A549 (cell line): ENCODE results near the gene MAST2. TPM values are rescaled to one million over a fixed set of nuclear protein-coding genes. Genes with fewer than 3 reads are reported as not detected.

Experiments
- ATAC-seq, 2 experiments: fragments of 200-7000 bp in 1 of 2; fragments of >200 bp in 1 of 2; cut with Nextera tagmentation in 1 of 2; cut with Tn5 transposase in 1 of 2; 3 replicates each; pipeline versions ENCODE4 v1.8.0 to v1.9.1; 2018 to 2020; ENCODE audit warnings: mild to moderate bottlenecking in 1 of 2, moderate library complexity in 1 of 2
- CTCF ChIA-PET: fragments of 300-600 bp; sonication (Branson Sonifier 250); formaldehyde crosslinking; extraction: SDS; loops from one replicate; lab custom pipeline; 2021; ENCODE audit warnings: antibody characterized with exemption, inconsistent platforms; lab: Yijun Ruan, JAX
- POLR2A ChIA-PET: fragments of 350-600 bp; formaldehyde crosslinking; extraction: SDS; loops from one replicate; lab custom pipeline; 2021; ENCODE audit warnings: antibody characterized with exemption, inconsistent platforms; lab: Yijun Ruan, JAX
- DNase-seq, 2 experiments: peaks; one replicate each; pipeline versions ENCODE4 v3.0.0 to v3.0.0-alpha.2; 2011 to 2016; ENCODE audit warnings: low read depth in 1 of 2, low spot score in 1 of 2
- FAIRE-seq: peaks from 2 replicates; lab custom pipeline; 2011; peaks lifted over from hg19 to GRCh38; lab: Jason Lieb, UNC
- H3K27ac ChIP-seq, 2 experiments: fragments of >200 bp; sonication (Bioruptor Twin); formaldehyde crosslinking; 3 replicates each; pipeline ENCODE4 v1.5.1; 2016 to 2017
- H3K4me1 ChIP-seq: fragments of >200 bp; sonication (Bioruptor Twin); formaldehyde crosslinking; 3 replicates; pipeline ENCODE4 v1.6.1; 2016
- H3K4me2 ChIP-seq: fragments of >200 bp; sonication (Bioruptor Twin); formaldehyde crosslinking; 3 replicates; pipeline ENCODE4 v1.6.1; 2016
- H3K4me3 ChIP-seq: fragments of >200 bp; sonication (Bioruptor Twin); formaldehyde crosslinking; 3 replicates; pipeline ENCODE4 v1.5.1; 2016
- H3K9me3 ChIP-seq: fragments of >200 bp; sonication (Bioruptor Twin); formaldehyde crosslinking; 3 replicates; pipeline ENCODE4 v1.6.1; 2016
- CEBPB ChIP-seq, 2 experiments: fragments of >200 bp in 1 of 2; sonication (Bioruptor Twin) in 1 of 2; formaldehyde crosslinking in 1 of 2; IDR thresholded peaks; 2 replicates each; pipeline ENCODE4 v1.6.1; 2012 to 2016
- EP300 ChIP-seq, 2 experiments: fragments of >200 bp; sonication (Bioruptor Twin); formaldehyde crosslinking; IDR thresholded peaks; 2 replicates in 1 of 2; 3 replicates in 1 of 2; pipeline ENCODE4 v1.6.1; 2016 to 2017
- FOXS1 ChIP-seq: fragments of 250-450 bp; sonication (Bioruptor Pico); IDR thresholded peaks from 2 replicates; pipeline ENCODE4 v1.5.0; 2020; ENCODE audit warnings: mild to moderate bottlenecking, moderate library complexity
- HDAC2 ChIP-seq: fragments of 200-600 bp; sonication (generic); IDR thresholded peaks from 2 replicates; pipeline ENCODE4 v1.6.1; 2016
- HOXB5 ChIP-seq: fragments of 250-450 bp; sonication (Bioruptor Pico); IDR thresholded peaks from 2 replicates; pipeline ENCODE4 v1.5.0; 2020; ENCODE audit warnings: mild to moderate bottlenecking, moderate library complexity
- JUNB ChIP-seq: fragments of >200 bp; sonication (Bioruptor Twin); formaldehyde crosslinking; IDR thresholded peaks from 2 replicates; pipeline ENCODE4 v1.6.1; 2016
- KDM5A ChIP-seq: fragments of 200-600 bp; sonication (generic); IDR thresholded peaks from 2 replicates; pipeline ENCODE4 v1.6.1; 2016; ENCODE audit warnings: antibody characterized with exemption, mild to moderate bottlenecking
- MAFK ChIP-seq: fragments of 450-650 bp; IDR thresholded peaks from 2 replicates; pipeline ENCODE4 v1.6.1; 2014; ENCODE audit not compliant: partially characterized antibody
- NFE2L2 ChIP-seq: fragments of 150-350 bp; conservative IDR thresholded peaks from 2 replicates; pipeline ENCODE4 v1.6.1; 2014; ENCODE audit warnings: low read length
- NPAS2 ChIP-seq: fragments of 250-450 bp; sonication (Bioruptor Pico); IDR thresholded peaks from 2 replicates; pipeline ENCODE4 v1.8.0; 2022; ENCODE audit warnings: mild to moderate bottlenecking, moderate library complexity, borderline replicate concordance
- PHF8 ChIP-seq: fragments of 200-600 bp; sonication (generic); IDR thresholded peaks from 2 replicates; pipeline ENCODE4 v1.6.1; 2016; ENCODE audit warnings: low read depth, mild to moderate bottlenecking, antibody characterized with exemption, moderate library complexity, borderline replicate concordance
- RCOR1 ChIP-seq: fragments of 150-350 bp; IDR thresholded peaks from 2 replicates; pipeline ENCODE4 v1.6.1; 2014; ENCODE audit warnings: antibody characterized with exemption, low read length, low read depth
- RNF2 ChIP-seq: fragments of 200-600 bp; sonication (generic); IDR thresholded peaks from 2 replicates; pipeline ENCODE4 v1.6.1; 2016; ENCODE audit warnings: low read depth, mild to moderate bottlenecking, antibody characterized with exemption, moderate library complexity, borderline replicate concordance
- TP53 ChIP-seq: fragments of 250-450 bp; sonication (Bioruptor Pico); IDR thresholded peaks from 2 replicates; pipeline ENCODE4 v1.5.0; 2021; ENCODE audit warnings: mild to moderate bottlenecking, moderate library complexity
- ZFP36 ChIP-seq: fragments of 450-650 bp; IDR thresholded peaks from 2 replicates; pipeline ENCODE4 v1.6.1; 2014; ENCODE audit warnings: borderline replicate concordance; ENCODE audit not compliant: partially characterized antibody
- ZSCAN20 ChIP-seq: fragments of 250-450 bp; sonication (Bioruptor Pico); IDR thresholded peaks from 2 replicates; pipeline ENCODE4 v1.8.0; 2022; ENCODE audit warnings: mild to moderate bottlenecking, moderate library complexity
- WGBS: methylation state at CpG from one replicate; pipeline ENCODE4 v1.1.6; 2017; ENCODE audit errors: missing lambda C conversion rate; 5-methylcytosine and 5-hydroxymethylcytosine counted together
- polyA plus RNA-seq, 4 experiments: library from polyadenylated mRNA; depleted of rRNA in 3 of 4; stranded (reverse); fragments of >200 nt; fragmentation: RNase III in 1 of 4; extraction: RNeasy Plus Mini Kit Qiagen cat#74134 plus additional on column Dnase treatment in 1 of 4; gene quantifications; 2 replicates in 3 of 4; 3 replicates in 1 of 4; pipeline ENCODE4 v1.2.3, GENCODE V29; 2011 to 2017
- TF ChIP-seq, protein P1 (sequence below): IDR thresholded peaks from 2 replicates; pipeline ENCODE4 v1.6.1; 2012; ENCODE audit warnings: low read depth, borderline replicate concordance
- TF ChIP-seq, protein P2 (sequence below): fragments of 450-650 bp; IDR thresholded peaks from 2 replicates; pipeline ENCODE4 v1.6.1; 2014; ENCODE audit warnings: antibody characterized with exemption

The MAST2 gene
- polyA plus RNA-seq, 2 of the 4 experiments (the other 2 are of a cell fraction) = 19.3 to 20.5 TPM

DNA sequence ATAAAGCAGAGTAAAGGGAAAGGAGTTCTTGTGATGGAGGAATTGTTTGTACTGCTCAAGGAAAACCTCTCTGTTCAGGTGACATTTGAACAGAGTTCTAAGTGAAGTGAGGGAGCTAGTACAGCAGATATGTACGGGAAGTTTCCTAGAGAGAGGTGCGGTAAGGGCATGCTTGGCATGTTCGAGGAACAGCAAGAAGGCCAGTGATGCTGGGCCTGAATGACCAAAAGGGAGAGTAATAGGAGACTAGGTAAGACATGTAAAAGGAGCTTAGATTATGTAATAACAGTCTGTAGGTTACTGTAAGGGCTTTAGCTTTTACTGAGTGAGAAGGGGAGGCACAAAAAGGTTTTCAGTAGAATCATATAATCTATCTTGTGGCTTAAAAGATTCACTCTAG, 265.1 kb downstream of the MAST2 start:
- H3K4me2 ChIP-seq = no peak overlapping the region
- 72% methylated on average over 3 of the region's 3 CpGs for WGBS
- CTCF ChIA-PET = interaction anchor here (0.6 to 1.8 kb wide), 4 partner anchors 15 to 31 kb away, joined by 3 to 4 read pairs (median 4); no protein-coding TSS in a partner anchor
- H3K9me3 ChIP-seq = no peaks in the 10 kb centered on the region
- POLR2A ChIA-PET = no interaction called here
- H3K4me3 ChIP-seq = no peak overlapping the region
- TF ChIP-seq NPAS2 (CRISPR knock-in tag) = no peak
- TF ChIP-seq HDAC2 = no peak
- no peak for TF ChIP-seq CEBPB (IDR thresholded peaks at IDR 0.05)
- no peak for TF ChIP-seq HOXB5
- no peak for TF ChIP-seq MAFK
- TF ChIP-seq KDM5A = no peak
- no peak for TF ChIP-seq NFE2L2
- no peak for TF ChIP-seq EP300 (IDR thresholded peaks at IDR 0.05)
- no peak for TF ChIP-seq FOXS1 (CRISPR knock-in tag)
- TF ChIP-seq PHF8 = no peak
- no peak for TF ChIP-seq TP53
- no peaks in the 10 kb centered on the region; the same call in 2 of the 3 replicates for H3K4me1 ChIP-seq
- FAIRE-seq (no peak), ATAC-seq (no peak), DNase-seq (no peak)
- H3K27ac ChIP-seq = no peak overlapping the region

DNA sequence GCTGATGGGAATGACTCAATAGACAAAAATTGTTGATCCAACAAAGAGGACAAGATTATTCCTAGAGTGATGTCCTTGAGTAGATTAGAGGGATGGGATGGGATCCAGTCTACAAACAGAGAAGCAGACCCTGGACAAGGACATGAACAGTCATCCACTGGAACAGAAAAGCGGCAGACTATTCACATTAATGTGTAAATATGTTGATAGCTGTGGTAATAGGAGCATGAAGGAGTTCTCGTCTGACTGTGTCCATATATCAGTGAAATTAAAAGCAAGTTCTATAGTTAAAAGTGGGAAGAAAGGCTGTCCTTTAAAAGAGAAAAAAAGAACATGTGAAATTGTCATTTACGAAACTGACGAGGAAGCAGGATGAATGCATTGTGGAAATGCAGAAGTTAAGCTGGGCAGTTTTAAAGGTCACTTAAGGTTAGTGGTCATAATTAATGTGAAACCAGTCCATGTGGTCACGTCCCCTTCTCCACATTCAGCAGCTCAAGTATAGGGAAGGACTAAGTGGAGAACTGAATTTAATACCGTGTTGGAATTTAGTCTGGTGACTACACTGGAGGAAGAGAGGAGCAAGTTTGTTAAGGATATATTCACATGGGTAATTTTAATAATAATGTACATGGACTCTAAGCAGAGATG, 266.9 kb downstream of the MAST2 start:
- Histone ChIP-seq H3K4me3 (no peak overlapping the region), H3K4me1 (no peaks in the 10 kb centered on the region), H3K27ac (no peak overlapping the region), H3K4me2 (no peak overlapping the region), H3K9me3 (no peaks in the 10 kb centered on the region)
- WGBS = 85% methylated on average over 6 of the region's 6 CpGs
- FAIRE-seq = no peak
- DNase-seq = no peak
- ATAC-seq = no peak
- no peak for TF ChIP-seq JUNB
- no peak for TF ChIP-seq EP300 (IDR thresholded peaks at IDR 0.05)
- TF ChIP-seq NPAS2 (CRISPR knock-in tag) = no peak
- TF ChIP-seq ZFP36 = no peak
- ChIA-PET POLR2A (no interaction called here), CTCF (interaction anchor here (1.1 kb wide), 1 partner anchor 153 kb away, joined by 3 read pairs; no protein-coding TSS in a partner anchor)

GRCh38 chr1:46072975-46073374, 269.6 kb downstream of the MAST2 start:
- TF ChIP-seq ZSCAN20 (CRISPR knock-in tag) = no peak
- ATAC-seq = no peak
- WGBS = 93% methylated on average over 1 of the region's 1 CpG
- ChIA-PET CTCF (no interaction called here), POLR2A (no interaction called here)
- Histone ChIP-seq H3K4me2 (no peak overlapping the region), H3K4me1 (no peaks in the 10 kb centered on the region), H3K9me3 (no peaks in the 10 kb centered on the region), H3K27ac (no peak overlapping the region), H3K4me3 (no peak overlapping the region)
- no peak for FAIRE-seq
- DNase-seq = no peak

- FAIRE-seq = no peak
- H3K9me3 ChIP-seq = no peaks in the 10 kb centered on the region
- TF ChIP-seq, protein P1, sequence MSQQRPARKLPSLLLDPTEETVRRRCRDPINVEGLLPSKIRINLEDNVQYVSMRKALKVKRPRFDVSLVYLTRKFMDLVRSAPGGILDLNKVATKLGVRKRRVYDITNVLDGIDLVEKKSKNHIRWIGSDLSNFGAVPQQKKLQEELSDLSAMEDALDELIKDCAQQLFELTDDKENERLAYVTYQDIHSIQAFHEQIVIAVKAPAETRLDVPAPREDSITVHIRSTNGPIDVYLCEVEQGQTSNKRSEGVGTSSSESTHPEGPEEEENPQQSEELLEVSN = no peak
- TF ChIP-seq MAFK = peak; percentile 76
- ChIA-PET CTCF (interaction anchor here (1.1 to 1.2 kb wide), 2 partner anchors 41 to 147 kb away, joined by 3 to 4 read pairs; no protein-coding TSS in a partner anchor), POLR2A (no interaction called here)
- H3K4me2 ChIP-seq = no peak overlapping the region
- whole genome bisulfite sequencing = 80% methylated on average over 2 of the region's 2 CpGs
- no peak overlapping the region for H3K4me3 ChIP-seq
- H3K4me1 ChIP-seq = no peaks in the 10 kb centered on the region
- H3K27ac ChIP-seq = no peak overlapping the region
- no peak for DNase-seq
- no peak for ATAC-seq
These were observed 272.9 kb downstream of the MAST2 start for GRCh38 chr1:46076343-46076742.

- TF ChIP-seq CEBPB (IDR thresholded peaks at IDR 0.05) = peak; percentile 36 to 69; a peak in 3 of 4 replicates
- no peak for TF ChIP-seq RNF2
- TF ChIP-seq, protein P2, sequence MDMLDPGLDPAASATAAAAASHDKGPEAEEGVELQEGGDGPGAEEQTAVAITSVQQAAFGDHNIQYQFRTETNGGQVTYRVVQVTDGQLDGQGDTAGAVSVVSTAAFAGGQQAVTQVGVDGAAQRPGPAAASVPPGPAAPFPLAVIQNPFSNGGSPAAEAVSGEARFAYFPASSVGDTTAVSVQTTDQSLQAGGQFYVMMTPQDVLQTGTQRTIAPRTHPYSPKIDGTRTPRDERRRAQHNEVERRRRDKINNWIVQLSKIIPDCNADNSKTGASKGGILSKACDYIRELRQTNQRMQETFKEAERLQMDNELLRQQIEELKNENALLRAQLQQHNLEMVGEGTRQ = no peak
- TF ChIP-seq ZFP36 = no peak
- TF ChIP-seq PHF8 = no peak
- TF ChIP-seq RCOR1 = no peak
- no peak overlapping the region for H3K4me3 ChIP-seq
- H3K27ac ChIP-seq = no peak overlapping the region
- DNase-seq = no peak
- CTCF ChIA-PET = no interaction called here
- ATAC-seq = no peak
- POLR2A ChIA-PET = no interaction called here
- H3K4me1 ChIP-seq = no peaks in the 10 kb centered on the region
- H3K9me3 ChIP-seq = no peaks in the 10 kb centered on the region
- no peak overlapping the region for H3K4me2 ChIP-seq
- WGBS = 90% methylated on average over 4 of the region's 4 CpGs
- no peak for FAIRE-seq
These were observed 274.2 kb downstream of the MAST2 start for GRCh38 chr1:46077644-46078043.
